Vagina (tissue), 2 donors: Measurements from ENCODE around the gene PALM. TPM values are rescaled to one million over a fixed set of nuclear protein-coding genes. Genes with fewer than 3 reads are reported as not detected.

Experiments
- DNase-seq, 2 donors: peaks; one replicate each; pipeline ENCODE4 v3.0.0-alpha.2; 2017; ENCODE audit errors: extremely low spot score in 2 of 2
- H3K27ac ChIP-seq: fragments of 200-600 bp; sonication (generic); one replicate; pipeline ENCODE4 v1.5.1; 2019
- H3K27me3 ChIP-seq: fragments of 200-600 bp; sonication (generic); one replicate; pipeline ENCODE4 v1.5.1; 2019
- H3K36me3 ChIP-seq, 2 donors: fragments of 200-600 bp; sonication (generic); one replicate each; pipeline ENCODE4 v1.5.1; 2017 to 2019
- H3K4me1 ChIP-seq: fragments of 200-600 bp; sonication (generic); one replicate; pipeline ENCODE4 v1.5.1; 2019
- H3K4me3 ChIP-seq, 2 donors: fragments of 200-600 bp; sonication (generic); 1 replicate in 1 of 2; 2 replicates in 1 of 2; pipeline ENCODE4 v1.5.1; 2016 to 2019
- H3K9me3 ChIP-seq: fragments of 200-600 bp; sonication (generic); one replicate; pipeline ENCODE4 v1.5.1; 2019
- CTCF ChIP-seq, 3 experiments: fragments of 450-650 bp in 2 of 3; fragments of 200-600 bp in 1 of 3; sonication (generic) in 1 of 3; IDR thresholded peaks; one replicate each; pipeline ENCODE4 v1.5.1; 2017 to 2019; ENCODE audit warnings: antibody characterized with exemption in 3 of 3, mild to moderate bottlenecking in 2 of 3, moderate library complexity in 2 of 3
- POLR2A ChIP-seq, 2 donors: fragments of 450-650 bp; IDR thresholded peaks; one replicate each; pipeline ENCODE4 v1.6.1; 2017; ENCODE audit warnings: antibody characterized with exemption in 2 of 2, mild to moderate bottlenecking in 2 of 2, moderate library complexity in 2 of 2
- POLR2AphosphoS5 ChIP-seq, 2 donors: sonication (generic); formaldehyde crosslinking; IDR thresholded peaks; one replicate each; pipeline ENCODE4 v1.9.0; 2017; ENCODE audit warnings: antibody characterized with exemption in 2 of 2, mild to moderate bottlenecking in 2 of 2, low read depth in 1 of 2; ENCODE audit not compliant: insufficient read depth in 1 of 2
- intact Hi-C: fragments of 100-400 bp; cut with DNase I; formaldehyde crosslinking; loops from one replicate; pipeline ENCODE4 v1.15.1; 2023
- total RNA-seq: library from RNA; depleted of rRNA; stranded (reverse); fragments of >200 nt; gene quantifications from one replicate; pipeline ENCODE4 v1.2.3, GENCODE V29; 2016

Gene PALM
- total RNA-seq, 1 donor from 2014 or later, result 40.0 TPM

- Histone ChIP-seq H3K27me3 (no peaks in the 10 kb centered on the region), H3K4me1 (peaks cover 16% of the 10 kb centered on the region), H3K27ac (peak overlapping the region; percentile 68), H3K36me3 (no peaks in the 10 kb centered on the region), H3K9me3 (no peaks in the 10 kb centered on the region), H3K4me3 (peak overlapping the region in 1 of 2 donors; percentile 1)
- intact Hi-C loops, result loop anchor here (10.0 kb wide), 1 partner anchor 86 kb away; no protein-coding TSS in a partner anchor
- no peak for TF ChIP-seq POLR2A (IDR thresholded peaks at IDR 0.05)
- no peak for TF ChIP-seq CTCF (IDR thresholded peaks at IDR 0.05)
- TF ChIP-seq POLR2AphosphoS5 (IDR thresholded peaks at IDR 0.05; ENCODE audit: insufficient read depth in 1 of 2, low read depth in 1 of 2), result peak; percentile 65 to 76
- no peak for DNase-seq
Observed at GRCh38 chr19:778910-779653, 70.3 kb downstream of the PALM start.

- intact Hi-C loops, result no loop called here
Observed at GRCh38 chr19:780935-781334, 72.2 kb downstream of the PALM start.

GRCh38 chr19:781800-782184 lies 73.1 kb downstream of the PALM start:
- Histone ChIP-seq H3K27me3 (no peaks in the 10 kb centered on the region), H3K4me3 (peak overlapping the region in 1 of 2 donors; percentile 11), H3K36me3 (no peaks in the 10 kb centered on the region), H3K27ac (no peak overlapping the region), H3K9me3 (no peaks in the 10 kb centered on the region), H3K4me1 (peaks cover 16% of the 10 kb centered on the region)
- TF ChIP-seq POLR2A (IDR thresholded peaks at IDR 0.05), result no peak
- intact Hi-C loops, result no loop called here
- no peak for DNase-seq

More at GRCh38 chr19:780935-781334, 72.2 kb downstream of the PALM start:
- H3K27ac ChIP-seq, result no peak overlapping the region
- H3K9me3 ChIP-seq, result no peaks in the 10 kb centered on the region
- no peak for TF ChIP-seq CTCF (IDR thresholded peaks at IDR 0.05)
- TF ChIP-seq POLR2A (IDR thresholded peaks at IDR 0.05), result no peak
- no peak for TF ChIP-seq POLR2AphosphoS5 (IDR thresholded peaks at IDR 0.05; ENCODE audit: insufficient read depth in 1 of 2, low read depth in 1 of 2)
- peaks cover 16% of the 10 kb centered on the region for H3K4me1 ChIP-seq
- no peaks in the 10 kb centered on the region for H3K27me3 ChIP-seq
- no peak for DNase-seq
- H3K36me3 ChIP-seq, result no peaks in the 10 kb centered on the region
- no peak overlapping the region for H3K4me3 ChIP-seq

GRCh38 chr19:782185-782877 lies 73.6 kb downstream of the PALM start:
- Histone ChIP-seq H3K9me3 (no peaks in the 10 kb centered on the region), H3K36me3 (no peaks in the 10 kb centered on the region), H3K27ac (peak overlapping the region; percentile 27), H3K4me1 (peaks cover 16% of the 10 kb centered on the region), H3K4me3 (peak overlapping the region in 1 of 2 donors; percentile 11), H3K27me3 (no peaks in the 10 kb centered on the region)
- intact Hi-C loops, result no loop called here
- TF ChIP-seq POLR2AphosphoS5 (IDR thresholded peaks at IDR 0.05; ENCODE audit: insufficient read depth in 1 of 2, low read depth in 1 of 2) (no peak), CTCF (IDR thresholded peaks at IDR 0.05) (no peak), POLR2A (IDR thresholded peaks at IDR 0.05) (no peak)
- no peak for DNase-seq

- TF ChIP-seq CTCF (IDR thresholded peaks at IDR 0.05) (no peak), POLR2AphosphoS5 (IDR thresholded peaks at IDR 0.05; ENCODE audit: insufficient read depth in 1 of 2, low read depth in 1 of 2) (no peak), POLR2A (IDR thresholded peaks at IDR 0.05) (no peak)
- H3K4me3 ChIP-seq, result peak overlapping the region in 1 of 2 donors; percentile 11
Observed at GRCh38 chr19:782878-783668, 74.3 kb downstream of the PALM start.

More at GRCh38 chr19:782878-783668, 74.3 kb downstream of the PALM start:
- Histone ChIP-seq H3K27ac (peak overlapping the region; percentile 27), H3K27me3 (no peaks in the 10 kb centered on the region), H3K9me3 (no peaks in the 10 kb centered on the region), H3K4me1 (peaks cover 16% of the 10 kb centered on the region), H3K36me3 (no peaks in the 10 kb centered on the region)
- DNase-seq, result no peak
- intact Hi-C loops, result no loop called here
